Uterus (tissue), 4 donors: ENCODE results near the gene DPP9. TPM values are rescaled to one million over a fixed set of nuclear protein-coding genes. Genes with fewer than 3 reads are reported as not detected.
A peak's percentile ranks its signal among the peaks of the same experiment; 100 is the strongest.

ENCODE experiments used
- DNase-seq, 2 donors: peaks; one replicate each; pipeline ENCODE4 v3.0.0-alpha.2; 2019 to 2020
- H3K27ac ChIP-seq, 2 donors: fragments of 200-600 bp; sonication (generic); 1 replicate in 1 of 2; 2 replicates in 1 of 2; pipeline ENCODE4 v1.5.1; 2016 to 2018
- H3K27me3 ChIP-seq, 2 donors: fragments of 200-600 bp; sonication (generic); one replicate each; pipeline ENCODE4 v1.5.1; 2018 to 2019; ENCODE audit warnings: control low read depth in 1 of 2
- H3K36me3 ChIP-seq, 2 donors: fragments of 200-600 bp; sonication (generic); one replicate each; pipeline ENCODE4 v1.5.1; 2019; ENCODE audit warnings: control low read depth in 1 of 2
- H3K4me1 ChIP-seq, 2 donors: fragments of 200-600 bp; sonication (generic); one replicate each; pipeline ENCODE4 v1.5.1; 2018 to 2019; ENCODE audit warnings: control low read depth in 1 of 2
- H3K4me3 ChIP-seq, 2 donors: fragments of 200-600 bp; sonication (generic); 1 replicate in 1 of 2; 2 replicates in 1 of 2; pipeline ENCODE4 v1.5.1; 2018 to 2019; ENCODE audit warnings: mild to moderate bottlenecking in 1 of 2
- H3K9me3 ChIP-seq, 2 donors: fragments of 200-600 bp; sonication (generic); one replicate each; pipeline ENCODE4 v1.5.1; 2019; ENCODE audit warnings: control low read depth in 1 of 2
- POLR2A ChIP-seq, 2 donors: fragments of 450-650 bp; IDR thresholded peaks; one replicate each; pipeline ENCODE4 v1.6.1; 2016; ENCODE audit warnings: antibody characterized with exemption in 2 of 2, mild to moderate bottlenecking in 1 of 2, moderate library complexity in 1 of 2
- intact Hi-C: fragments of 100-400 bp; cut with DNase I; formaldehyde crosslinking; loops from one replicate; pipeline ENCODE4 v1.15.1; 2023; ENCODE audit warnings: low total_unique reads
- total RNA-seq, 4 donors: library from RNA; depleted of rRNA in 3 of 4; stranded (reverse); fragments of >200 nt in 3 of 4; gene quantifications; one replicate each; pipeline versions ENCODE4 v1.1.0 to v1.2.4, GENCODE V29; 2014 to 2023
- TF ChIP-seq, protein P1 (sequence below), 4 experiments: fragments of 200-600 bp in 2 of 4; fragments of 450-650 bp in 2 of 4; sonication (generic) in 2 of 4; IDR thresholded peaks; one replicate each; pipeline ENCODE4 v1.5.1; 2016 to 2019; ENCODE audit warnings: antibody characterized with exemption in 4 of 4, mild to moderate bottlenecking in 2 of 4, moderate library complexity in 1 of 4
- donor health status: DM: yes; HTN: yes; CAD: no.

The DPP9 gene
- total RNA-seq, 4 donors from 2014 or later: 17.8 to 194 (median 48.5) TPM

- H3K27ac ChIP-seq: peak overlapping the region; percentile 12 to 78
Measured at GRCh38 chr19:4671185-4671851, 52.3 kb downstream of the DPP9 start.

DNA sequence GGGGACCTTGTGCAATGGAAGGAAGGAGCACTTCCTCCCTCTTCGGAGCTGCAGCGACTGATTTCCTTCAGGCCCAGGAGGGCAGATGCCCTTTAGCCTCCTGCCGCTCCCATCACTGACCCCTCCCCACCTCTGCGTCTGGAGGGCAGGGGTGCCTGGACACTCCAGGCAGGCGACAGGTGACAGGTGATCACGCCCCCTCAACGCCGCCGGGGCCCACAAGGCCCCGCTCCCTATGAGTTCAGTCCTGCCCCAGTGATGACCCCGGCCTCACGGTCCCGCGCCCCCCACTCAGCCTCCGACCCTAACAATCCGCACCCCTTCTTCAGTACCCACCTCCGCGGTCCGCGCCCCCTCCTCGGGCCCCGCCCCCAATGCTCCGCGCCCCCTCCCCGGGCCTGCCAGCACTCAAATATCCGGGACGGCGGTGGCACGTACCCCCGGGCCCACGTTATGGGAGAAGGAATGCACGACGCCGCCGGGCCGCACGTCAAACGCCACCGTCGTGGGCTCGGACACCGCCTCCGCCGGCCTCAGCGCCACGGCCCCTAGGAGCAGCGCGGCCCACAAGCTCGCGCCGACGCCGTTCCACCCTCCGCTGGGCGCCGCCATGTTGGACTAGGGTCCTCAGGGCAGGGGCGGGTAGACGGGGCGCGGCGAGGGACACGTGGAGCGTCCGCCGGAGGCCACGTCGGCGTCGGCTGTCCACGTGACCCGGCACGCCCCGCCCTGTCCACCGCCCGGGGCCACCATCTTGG, 53.7 kb downstream of the DPP9 start, which contains the start of gene MYDGF:
TSS of gene MYDGF (minus strand) at position 620 of the 758 bp plus-strand sequence. CDS start at position 612, 8 bp downstream.
- H3K36me3 ChIP-seq: no peaks in the 10 kb centered on the region
- H3K27me3 ChIP-seq: no peaks in the 10 kb centered on the region
- H3K27ac ChIP-seq: peak within 1 kb of the TSS; percentile 23 to 78
- DNase-seq: peak; percentile 90 to 92
- peaks cover 0 to 3% of the 10 kb centered on the region in 2 donors for H3K4me1 ChIP-seq
- peak within 1 kb of the TSS; percentile 72 to 98 for H3K4me3 ChIP-seq
- intact Hi-C loops: no loop called here
- H3K9me3 ChIP-seq: no peaks in the 10 kb centered on the region
- TF ChIP-seq, protein P1, sequence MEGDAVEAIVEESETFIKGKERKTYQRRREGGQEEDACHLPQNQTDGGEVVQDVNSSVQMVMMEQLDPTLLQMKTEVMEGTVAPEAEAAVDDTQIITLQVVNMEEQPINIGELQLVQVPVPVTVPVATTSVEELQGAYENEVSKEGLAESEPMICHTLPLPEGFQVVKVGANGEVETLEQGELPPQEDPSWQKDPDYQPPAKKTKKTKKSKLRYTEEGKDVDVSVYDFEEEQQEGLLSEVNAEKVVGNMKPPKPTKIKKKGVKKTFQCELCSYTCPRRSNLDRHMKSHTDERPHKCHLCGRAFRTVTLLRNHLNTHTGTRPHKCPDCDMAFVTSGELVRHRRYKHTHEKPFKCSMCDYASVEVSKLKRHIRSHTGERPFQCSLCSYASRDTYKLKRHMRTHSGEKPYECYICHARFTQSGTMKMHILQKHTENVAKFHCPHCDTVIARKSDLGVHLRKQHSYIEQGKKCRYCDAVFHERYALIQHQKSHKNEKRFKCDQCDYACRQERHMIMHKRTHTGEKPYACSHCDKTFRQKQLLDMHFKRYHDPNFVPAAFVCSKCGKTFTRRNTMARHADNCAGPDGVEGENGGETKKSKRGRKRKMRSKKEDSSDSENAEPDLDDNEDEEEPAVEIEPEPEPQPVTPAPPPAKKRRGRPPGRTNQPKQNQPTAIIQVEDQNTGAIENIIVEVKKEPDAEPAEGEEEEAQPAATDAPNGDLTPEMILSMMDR (IDR thresholded peaks at IDR 0.05): no peak
- TF ChIP-seq POLR2A (IDR thresholded peaks at IDR 0.05): peak; percentile 13 to 71

More at GRCh38 chr19:4671185-4671851, 52.3 kb downstream of the DPP9 start:
- Histone ChIP-seq H3K27me3 (no peaks in the 10 kb centered on the region), H3K4me1 (peaks cover 0 to 3% of the 10 kb centered on the region in 2 donors), H3K9me3 (no peaks in the 10 kb centered on the region), H3K4me3 (no peak overlapping the region), H3K36me3 (no peaks in the 10 kb centered on the region)
- TF ChIP-seq, protein P1 (IDR thresholded peaks at IDR 0.05): no peak
- no peak for DNase-seq
- intact Hi-C loops: no loop called here

DNA sequence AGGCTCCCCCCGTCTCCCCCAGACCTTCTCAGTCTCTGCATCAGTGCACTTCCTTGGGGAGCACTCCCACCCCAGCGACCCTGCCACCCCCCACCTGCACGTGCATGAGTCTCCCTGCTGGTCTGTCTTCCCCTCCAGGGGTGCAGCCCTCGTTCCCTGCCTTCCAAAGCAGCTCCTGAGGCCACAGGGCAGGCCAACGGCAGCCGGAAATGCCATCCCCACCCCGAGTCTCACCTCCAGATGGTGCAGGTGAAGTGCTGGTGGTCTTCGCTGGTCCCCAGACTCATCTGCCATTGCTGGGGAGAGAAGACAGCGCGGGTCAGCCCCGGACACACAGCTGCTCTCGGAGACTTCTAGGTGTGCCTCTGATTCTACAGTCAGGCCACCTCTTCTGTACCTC, 59.0 kb downstream of the DPP9 start:
- Histone ChIP-seq H3K36me3 (no peaks in the 10 kb centered on the region), H3K27me3 (no peaks in the 10 kb centered on the region), H3K4me1 (peaks cover 0 to 3% of the 10 kb centered on the region in 2 donors), H3K9me3 (no peaks in the 10 kb centered on the region), H3K27ac (no peak overlapping the region), H3K4me3 (no peak overlapping the region)
- no peak for DNase-seq
- intact Hi-C loops: no loop called here
- TF ChIP-seq, protein P1 (IDR thresholded peaks at IDR 0.05): no peak
- no peak for TF ChIP-seq POLR2A (IDR thresholded peaks at IDR 0.05)

GRCh38 chr19:4662812-4663211, 60.8 kb downstream of the DPP9 start:
- H3K27me3 ChIP-seq: no peaks in the 10 kb centered on the region
- H3K4me1 ChIP-seq: no peaks in the 10 kb centered on the region
- intact Hi-C loops: no loop called here
- H3K4me3 ChIP-seq: no peak overlapping the region
- peaks cover 0 to 8% of the 10 kb centered on the region in 2 donors for H3K9me3 ChIP-seq
- no peak for TF ChIP-seq POLR2A (IDR thresholded peaks at IDR 0.05)
- TF ChIP-seq, protein P1 (IDR thresholded peaks at IDR 0.05): no peak
- no peaks in the 10 kb centered on the region for H3K36me3 ChIP-seq
- H3K27ac ChIP-seq: no peak overlapping the region
- DNase-seq: no peak
